Measurements from ENCODE around the gene BRD7. TPM values are rescaled to one million over a fixed set of nuclear protein-coding genes. Genes with fewer than 3 reads are reported as not detected.
A peak's percentile ranks its signal among the peaks of the same experiment; 100 is the strongest.

BRD7 gene
- total RNA-seq, 4 donors from 2014 or later, result 27.8 to 46.2 (median 36.8) TPM

DNA sequence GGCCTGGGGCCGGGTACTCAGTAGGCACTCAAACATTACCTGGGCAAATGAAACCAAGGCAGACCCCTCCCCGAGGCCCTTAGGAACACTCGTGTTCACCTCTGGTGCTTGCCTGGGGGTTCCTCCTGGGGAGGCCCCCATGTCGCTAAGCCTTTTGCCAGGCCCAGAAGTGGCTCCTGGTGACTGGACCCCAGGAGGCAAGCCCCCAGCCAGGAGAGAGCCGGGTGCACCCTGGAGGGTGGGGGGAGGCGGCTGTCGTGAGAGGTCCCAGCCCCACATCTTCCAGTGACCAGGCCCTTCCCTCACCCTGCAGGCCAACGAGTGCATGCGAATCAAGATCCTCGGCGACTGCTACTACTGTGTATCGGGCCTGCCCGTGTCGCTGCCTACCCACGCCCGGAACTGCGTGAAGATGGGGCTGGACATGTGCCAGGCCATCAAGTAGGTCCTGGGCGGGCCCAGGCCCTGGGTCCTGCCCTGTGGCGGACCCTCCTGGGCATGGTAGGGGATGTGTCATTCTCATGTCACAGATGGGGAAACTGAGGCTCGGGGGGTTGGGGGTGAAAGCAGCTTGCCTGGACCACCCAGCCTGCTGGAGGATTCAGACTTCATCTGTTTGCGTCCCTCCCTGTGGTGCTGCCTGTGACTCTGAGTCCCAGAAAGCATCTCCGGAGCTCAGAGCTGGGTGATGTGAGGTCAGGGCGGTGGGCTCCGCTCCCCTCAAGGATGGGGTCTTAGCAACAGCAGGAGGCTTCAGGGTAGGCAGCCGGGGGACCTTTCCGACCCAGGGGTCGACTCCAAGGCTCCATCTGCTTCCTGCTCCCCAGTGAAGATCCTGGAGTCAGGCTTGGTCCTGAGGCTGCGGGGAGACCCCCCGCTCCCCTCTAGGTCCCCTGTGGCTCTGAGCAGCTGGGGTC, 69.9 kb downstream of the BRD7 start:
- peaks cover 0 to 8% (median 0%) of the 10 kb centered on the region in 4 donors for H3K4me1 ChIP-seq
- H3K27ac ChIP-seq, result no peak overlapping the region
- TF ChIP-seq POLR2A (IDR thresholded peaks at IDR 0.05) (no peak), CTCF (IDR thresholded peaks at IDR 0.05) (no peak)
- no peaks in the 10 kb centered on the region for H3K27me3 ChIP-seq
- DNase-seq, result peak in 1 of 3 donors; percentile 42
- peaks cover 0 to 6% (median 0%) of the 10 kb centered on the region in 3 donors for H3K36me3 ChIP-seq
- no peak overlapping the region for H3K4me3 ChIP-seq
- H3K9me3 ChIP-seq, result no peaks in the 10 kb centered on the region

- H3K27me3 ChIP-seq, result no peaks in the 10 kb centered on the region
- H3K9me3 ChIP-seq, result no peaks in the 10 kb centered on the region
- H3K27ac ChIP-seq, result no peak overlapping the region
- TF ChIP-seq CTCF (IDR thresholded peaks at IDR 0.05), result no peak
- no peak for TF ChIP-seq POLR2A (IDR thresholded peaks at IDR 0.05)
- peaks cover 0 to 11% (median 0%) of the 10 kb centered on the region in 3 donors for H3K36me3 ChIP-seq
- peak in 1 of 3 donors; percentile 27 for DNase-seq
- H3K4me3 ChIP-seq, result no peak overlapping the region
- H3K4me1 ChIP-seq, result peaks cover 0 to 8% (median 0%) of the 10 kb centered on the region in 4 donors
Measured at GRCh38 chr16:50298075-50298460, 70.7 kb downstream of the BRD7 start.

- no peaks in the 10 kb centered on the region for H3K27me3 ChIP-seq
- no peak overlapping the region for H3K4me3 ChIP-seq
- TF ChIP-seq CTCF (IDR thresholded peaks at IDR 0.05) (no peak), POLR2A (IDR thresholded peaks at IDR 0.05) (no peak)
- no peaks in the 10 kb centered on the region for H3K9me3 ChIP-seq
- H3K27ac ChIP-seq, result no peak overlapping the region
- peaks cover 0 to 16% (median 0%) of the 10 kb centered on the region in 3 donors for H3K36me3 ChIP-seq
- peak in 2 of 3 donors; percentile 34 to 41 for DNase-seq
- H3K4me1 ChIP-seq, result peaks cover 0 to 8% (median 0%) of the 10 kb centered on the region in 4 donors
Measured at GRCh38 chr16:50297301-50298074, 71.3 kb downstream of the BRD7 start.

- H3K4me1 ChIP-seq, result peaks cover 0 to under 1% (median 0%) of the 10 kb centered on the region in 4 donors
- H3K36me3 ChIP-seq, result peaks cover 0 to 16% (median 0%) of the 10 kb centered on the region in 3 donors
- peak in 1 of 3 donors; percentile 13 for DNase-seq
Measured at GRCh38 chr16:50296807-50297206, 72.0 kb downstream of the BRD7 start.

More at GRCh38 chr16:50296807-50297206, 72.0 kb downstream of the BRD7 start:
- no peaks in the 10 kb centered on the region for H3K27me3 ChIP-seq
- no peaks in the 10 kb centered on the region for H3K9me3 ChIP-seq
- no peak overlapping the region for H3K27ac ChIP-seq
- no peak overlapping the region for H3K4me3 ChIP-seq
- no peak for TF ChIP-seq POLR2A (IDR thresholded peaks at IDR 0.05)
- no peak for TF ChIP-seq CTCF (IDR thresholded peaks at IDR 0.05)

Data from Peyer's patch (tissue), 4 donors.